GM12873 (cell line): ENCODE data around the gene KASH5.

Experiments
- CTCF ChIP-seq: IDR thresholded peaks from 2 replicates; pipeline ENCODE4 v1.5.1; 2012; ENCODE audit warnings: low read depth, mild to moderate bottlenecking, moderate library complexity, low read length, control low read depth; ENCODE audit not compliant: insufficient read depth; ENCODE audit errors: missing control alignments

KASH5 gene

GRCh38 chr19:49391581-49392399 is 3.7 kb downstream of the KASH5 start:
- peak; percentile 91 for TF ChIP-seq CTCF

DNA sequence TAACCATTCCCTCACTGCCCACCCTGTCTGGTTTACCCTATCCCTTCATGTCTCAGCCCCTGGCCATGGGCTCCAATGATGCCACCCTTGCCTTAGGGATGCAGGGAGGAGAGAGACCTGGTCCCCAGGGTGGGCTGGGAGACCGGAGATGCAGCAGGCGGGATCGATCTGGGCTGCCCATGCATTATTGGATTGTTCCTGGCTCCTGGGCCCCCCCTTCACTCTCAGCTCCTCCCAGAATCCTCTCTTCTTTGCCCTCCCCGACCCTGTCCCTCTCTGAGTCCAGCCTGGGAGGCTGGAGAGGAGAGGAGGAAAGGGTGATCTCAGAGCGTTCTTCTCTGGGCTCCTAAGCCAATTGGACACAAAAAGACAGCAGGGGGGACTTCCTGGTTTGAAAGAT is 5.8 kb downstream of the KASH5 start:
- no peak for TF ChIP-seq CTCF

GRCh38 chr19:49395581-49396407 is 7.7 kb downstream of the KASH5 start:
- TF ChIP-seq CTCF, result no peak

DNA sequence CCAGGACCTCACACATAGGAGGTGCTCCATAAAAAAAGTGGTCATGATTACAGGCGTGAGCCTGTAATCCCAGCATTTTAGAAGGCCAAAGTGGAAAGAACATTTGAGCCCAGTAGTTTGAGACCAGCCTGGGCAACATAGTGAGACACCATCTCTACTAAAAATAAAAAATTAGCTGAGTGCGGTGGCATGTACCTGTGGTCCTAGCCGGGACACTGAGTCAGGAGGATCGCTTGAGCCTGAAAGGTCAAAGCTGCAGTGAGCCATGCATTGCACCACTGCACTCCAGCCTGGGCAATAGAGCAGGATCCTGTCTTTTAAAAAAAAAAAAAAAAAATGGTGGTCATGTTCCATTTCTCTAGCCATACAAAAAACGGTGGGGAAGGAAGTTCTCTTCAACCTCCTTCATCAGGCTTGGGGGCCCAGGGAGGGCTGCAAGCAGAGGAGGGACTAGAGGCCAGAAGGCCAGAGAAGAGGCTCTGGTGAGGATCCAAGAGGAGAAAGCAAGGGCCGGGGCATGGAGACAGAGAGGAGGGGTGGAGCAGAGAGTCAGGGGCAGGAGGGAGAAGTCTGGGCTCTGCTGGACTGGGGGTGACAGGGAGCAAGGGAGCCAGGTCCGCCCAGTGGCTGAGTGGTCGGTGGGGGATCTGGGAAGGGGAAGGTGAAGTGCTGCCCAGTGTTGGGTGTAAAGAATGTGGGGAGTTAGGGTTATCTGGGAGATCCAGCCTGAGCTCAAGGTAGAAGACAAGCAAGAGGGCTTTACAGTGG is 8.9 kb downstream of the KASH5 start:
- TF ChIP-seq CTCF, result no peak

DNA sequence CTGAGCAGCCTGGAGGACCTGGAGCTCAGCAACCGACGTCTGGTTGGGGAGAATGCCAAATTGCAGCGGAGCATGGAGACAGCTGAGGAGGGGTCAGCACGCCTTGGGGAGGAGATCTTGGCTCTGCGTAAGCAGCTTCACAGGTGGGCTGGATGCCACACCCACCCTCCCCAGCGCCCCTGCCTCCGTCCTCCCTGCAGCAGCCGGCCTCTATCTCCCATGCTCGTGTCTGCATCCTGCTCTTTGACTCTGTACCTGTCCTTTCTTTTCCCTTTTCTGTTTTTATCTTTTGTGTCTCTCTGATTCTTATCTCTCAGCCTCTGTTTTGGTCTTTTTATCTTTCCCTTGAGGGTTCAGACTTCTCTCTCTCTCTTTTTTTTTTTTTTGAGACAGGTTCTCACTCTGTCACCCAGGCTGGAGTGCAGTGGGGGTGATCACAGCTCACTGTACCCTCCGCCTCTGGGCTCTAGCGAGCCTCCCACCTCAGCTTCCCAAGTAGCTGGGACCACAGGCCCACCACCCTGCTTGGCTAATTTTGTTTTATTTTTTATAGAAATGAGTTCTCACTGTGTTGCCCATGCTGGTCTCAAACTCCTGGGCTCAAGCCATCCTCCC is 10.1 kb downstream of the KASH5 start:
- no peak for TF ChIP-seq CTCF

- no peak for TF ChIP-seq CTCF
Measured at GRCh38 chr19:49398931-49399330, 10.9 kb downstream of the KASH5 start.

DNA sequence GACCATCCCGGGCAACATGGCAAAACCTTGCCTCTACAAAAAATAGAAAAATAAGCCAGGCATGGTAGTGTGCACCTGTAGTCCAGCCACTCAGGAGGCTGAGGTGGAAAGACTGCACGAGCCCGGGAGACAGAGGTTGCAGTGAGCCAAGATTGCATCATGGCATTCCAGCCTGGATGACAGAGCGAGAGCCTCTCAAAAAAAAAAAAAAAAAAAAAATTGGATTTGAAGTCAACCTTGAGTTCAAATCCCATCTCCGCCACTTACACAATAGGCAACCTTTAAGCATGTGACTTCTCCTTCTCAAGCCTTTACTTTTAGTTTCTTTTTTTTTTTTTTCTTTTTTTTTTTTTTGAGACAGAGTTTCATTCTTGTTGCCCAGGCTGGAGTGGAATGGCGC is 12.0 kb downstream of the KASH5 start:
- TF ChIP-seq CTCF, result no peak
